Neural cell (in vitro differentiated cells): ENCODE data around the gene RFC2. TPM values are rescaled to one million over a fixed set of nuclear protein-coding genes. Genes with fewer than 3 reads are reported as not detected.

Experiments used
- H2AFZ ChIP-seq: fragments of 200-600, 300-800 bp; sonication (generic), shearing (Covaris generic); 2 replicates; pipeline ENCODE4 v1.6.0; 2014; ENCODE audit warnings: low read depth, mild to moderate bottlenecking, antibody characterized with exemption, low read length, moderate library complexity
- H3F3A ChIP-seq: fragments of 200-600 bp; shearing (Covaris generic); 2 replicates; pipeline ENCODE4 v1.6.1; 2016; ENCODE audit warnings: mild to moderate bottlenecking, moderate library complexity, mixed read lengths, antibody characterized with exemption, low read length; ENCODE audit not compliant: insufficient read depth, poor library complexity, severe bottlenecking
- H3K27ac ChIP-seq: fragments of 200-600, 300-800 bp; sonication (generic), shearing (Covaris generic); 2 replicates; pipeline ENCODE4 v1.5.1; 2014; ENCODE audit warnings: mild to moderate bottlenecking, low read length, moderate library complexity
- H3K27me3 ChIP-seq: fragments of 300-800, 200-600 bp; sonication (generic), shearing (Covaris generic); 2 replicates; pipeline ENCODE4 v1.6.0; 2014; ENCODE audit warnings: mild to moderate bottlenecking, low read depth, low read length, moderate library complexity; ENCODE audit not compliant: insufficient read depth
- H3K36me3 ChIP-seq: fragments of 300-800, 200-600 bp; sonication (generic), shearing (Covaris generic); 2 replicates; pipeline ENCODE4 v1.5.1; 2014; ENCODE audit warnings: mild to moderate bottlenecking, antibody characterized with exemption, low read length, moderate library complexity; ENCODE audit not compliant: insufficient read depth
- H3K4me2 ChIP-seq: fragments of 300-800, 200-600 bp; sonication (generic), shearing (Covaris generic); 2 replicates; pipeline ENCODE4 v1.6.0; 2014; ENCODE audit warnings: mild to moderate bottlenecking, low read length
- H3K4me3 ChIP-seq: fragments of 300-800, 200-600 bp; sonication (generic), shearing (Covaris generic); 2 replicates; pipeline ENCODE4 v1.5.1; 2014; ENCODE audit warnings: mild to moderate bottlenecking, low read length, moderate library complexity
- H3K79me2 ChIP-seq: fragments of 200-600 bp; shearing (Covaris generic); replicated peaks from 2 replicates; pipeline ENCODE4 v1.6.0; 2014; ENCODE audit warnings: mild to moderate bottlenecking, low read length, moderate library complexity; ENCODE audit not compliant: insufficient read depth
- H3K9ac ChIP-seq: fragments of 300-800, 200-600 bp; sonication (generic), shearing (Covaris generic); 2 replicates; pipeline ENCODE4 v1.6.1; 2016; ENCODE audit warnings: mild to moderate bottlenecking, low read length, mixed read lengths
- H3K9me2 ChIP-seq: fragments of 200-600 bp; shearing (Covaris generic); 2 replicates; pipeline ENCODE4 v1.6.1; 2016; ENCODE audit warnings: mild to moderate bottlenecking, low read length, mixed read lengths; ENCODE audit not compliant: insufficient read depth
- H3K9me3 ChIP-seq: fragments of 200-600, 300-800 bp; sonication (generic), shearing (Covaris generic); 2 replicates; pipeline ENCODE4 v1.6.1; 2016; ENCODE audit warnings: mild to moderate bottlenecking, mixed run types, low read length, moderate library complexity, mixed read lengths
- H4K20me1 ChIP-seq: fragments of 200-600 bp; shearing (Covaris generic); 2 replicates; pipeline ENCODE4 v1.6.1; 2016; ENCODE audit warnings: mild to moderate bottlenecking, mixed run types; ENCODE audit not compliant: insufficient read depth
- EP300 ChIP-seq: fragments of 450-650 bp; conservative IDR thresholded peaks from 2 replicates; pipeline ENCODE4 v1.6.1; 2014; ENCODE audit warnings: antibody characterized with exemption, mild to moderate bottlenecking, moderate library complexity; ENCODE audit not compliant: poor library complexity, severe bottlenecking
- EZH2 ChIP-seq: fragments of 200-600, 300-800 bp; shearing (Covaris generic), sonication (generic); IDR thresholded peaks from 2 replicates; pipeline ENCODE4 v1.6.1; 2014; ENCODE audit warnings: antibody characterized with exemption, low read length, borderline replicate concordance, mild to moderate bottlenecking; ENCODE audit not compliant: insufficient read depth, poor library complexity, severe bottlenecking
- MXI1 ChIP-seq: fragments of 450-650 bp; conservative IDR thresholded peaks from 2 replicates; pipeline ENCODE4 v1.6.1; 2014; ENCODE audit warnings: antibody characterized with exemption, mild to moderate bottlenecking; ENCODE audit not compliant: poor library complexity, severe bottlenecking
- POLR2AphosphoS5 ChIP-seq: IDR thresholded peaks from 2 replicates; pipeline ENCODE4 v1.6.1; 2012
- RAD21 ChIP-seq: fragments of 450-650 bp; conservative IDR thresholded peaks from 2 replicates; pipeline ENCODE4 v1.6.1; 2014; ENCODE audit warnings: antibody characterized with exemption, mild to moderate bottlenecking, moderate library complexity
- SMC3 ChIP-seq: fragments of 450-650 bp; conservative IDR thresholded peaks from 2 replicates; pipeline ENCODE4 v1.6.1; 2014; ENCODE audit warnings: antibody characterized with exemption, mild to moderate bottlenecking, moderate library complexity; ENCODE audit not compliant: poor library complexity
- TAF1 ChIP-seq: IDR thresholded peaks from 2 replicates; pipeline ENCODE4 v1.6.1; 2012; ENCODE audit warnings: low read depth
- polyA plus RNA-seq: library from polyadenylated mRNA; depleted of rRNA; stranded (reverse); fragments of >200 nt; gene quantifications from 2 replicates; pipeline ENCODE4 v1.2.3, GENCODE V29; 2014
- TF ChIP-seq, protein P1 (sequence below): fragments of 450-650 bp; IDR thresholded peaks from 2 replicates; pipeline ENCODE4 v1.5.1; 2014; ENCODE audit warnings: antibody characterized with exemption, mild to moderate bottlenecking, moderate library complexity; ENCODE audit not compliant: poor library complexity, severe bottlenecking
- TF ChIP-seq, protein P2 (sequence below): IDR thresholded peaks from 2 replicates; pipeline ENCODE4 v1.6.1; 2012; ENCODE audit warnings: borderline replicate concordance

Gene RFC2
- polyA plus RNA-seq, 1 donor from 2014 or later, result 20.9 TPM

DNA sequence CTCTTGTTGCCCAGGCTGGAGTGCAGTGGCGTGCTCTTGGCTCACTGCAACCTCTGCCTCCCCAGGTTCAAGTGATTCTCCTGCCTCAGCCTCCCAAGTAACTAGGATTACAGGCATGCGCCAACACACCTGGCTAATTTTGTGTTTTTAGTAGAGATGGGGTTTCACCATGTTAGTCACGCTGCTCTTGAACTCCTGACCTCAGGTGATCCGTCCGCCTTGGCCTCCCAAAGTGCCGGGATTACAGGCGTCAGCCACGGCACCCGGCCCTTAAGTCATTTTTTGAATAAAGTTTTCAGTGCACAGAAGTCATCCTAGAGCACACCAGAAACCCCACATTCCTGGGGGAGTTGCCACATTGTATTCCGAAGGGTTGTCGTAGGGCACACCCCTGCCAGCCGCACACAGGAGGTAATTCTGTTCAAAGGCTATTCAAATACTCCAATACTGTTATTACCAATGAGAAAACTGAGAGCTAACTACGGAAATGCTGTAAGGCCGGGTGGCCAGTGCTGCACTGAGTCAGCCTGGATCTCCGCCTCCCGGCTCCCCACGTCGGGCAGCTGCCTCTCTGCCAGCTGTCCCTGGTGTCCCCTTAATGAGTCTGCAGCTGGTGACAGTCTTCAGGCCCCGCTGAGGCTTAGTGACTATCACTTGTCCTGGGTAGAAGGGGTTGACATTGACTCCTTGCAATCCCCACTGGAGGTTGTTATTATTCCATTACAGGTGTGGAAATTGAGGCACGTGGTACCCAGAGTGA is 8.6 kb upstream of the RFC2 start:
- Histone ChIP-seq H3K9me3 (no peaks in the 10 kb centered on the region), H3K27me3 (no peaks in the 10 kb centered on the region), H3K4me3 (no peak overlapping the region), H4K20me1 (no peaks in the 10 kb centered on the region), H3K79me2 (no peaks in the 10 kb centered on the region), H2AFZ (no peak overlapping the region), H3K9me2 (no peaks in the 10 kb centered on the region), H3K9ac (no peak overlapping the region), H3K27ac (no peak overlapping the region), H3F3A (no peaks in the 10 kb centered on the region), H3K4me2 (no peak overlapping the region), H3K36me3 (no peaks in the 10 kb centered on the region)
- no peak for TF ChIP-seq EP300
- no peak for TF ChIP-seq SMC3
- no peak for TF ChIP-seq EZH2

DNA sequence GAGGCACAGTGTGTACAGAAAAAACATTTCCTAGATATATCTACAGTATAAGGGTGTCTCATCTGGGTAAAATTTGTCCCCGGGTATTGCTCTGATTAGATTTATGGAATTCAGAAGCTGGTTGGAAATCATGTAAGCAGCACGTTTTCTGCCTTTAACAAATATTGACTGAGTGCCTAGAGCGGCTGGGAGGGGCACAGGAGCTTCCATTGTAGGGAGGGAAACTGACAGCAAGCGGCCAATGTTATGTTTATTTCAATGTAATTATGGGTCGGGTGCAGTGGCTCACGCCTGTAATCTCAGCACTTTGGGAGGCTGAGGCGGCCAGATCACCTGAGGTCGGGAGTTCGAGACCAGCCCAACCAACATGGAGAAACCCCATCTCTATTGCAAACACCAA is 4.4 kb upstream of the RFC2 start:
- no peaks in the 10 kb centered on the region for H3F3A ChIP-seq
- peaks cover 14% of the 10 kb centered on the region for H3K79me2 ChIP-seq
- H3K27ac ChIP-seq, result no peak overlapping the region
- H3K9me2 ChIP-seq, result no peaks in the 10 kb centered on the region
- no peaks in the 10 kb centered on the region for H3K9me3 ChIP-seq
- no peaks in the 10 kb centered on the region for H3K36me3 ChIP-seq
- H3K27me3 ChIP-seq, result no peaks in the 10 kb centered on the region
- H3K4me2 ChIP-seq, result no peak overlapping the region
- no peaks in the 10 kb centered on the region for H4K20me1 ChIP-seq
- no peak overlapping the region for H3K4me3 ChIP-seq
- TF ChIP-seq EZH2, result no peak
- TF ChIP-seq, protein P1, sequence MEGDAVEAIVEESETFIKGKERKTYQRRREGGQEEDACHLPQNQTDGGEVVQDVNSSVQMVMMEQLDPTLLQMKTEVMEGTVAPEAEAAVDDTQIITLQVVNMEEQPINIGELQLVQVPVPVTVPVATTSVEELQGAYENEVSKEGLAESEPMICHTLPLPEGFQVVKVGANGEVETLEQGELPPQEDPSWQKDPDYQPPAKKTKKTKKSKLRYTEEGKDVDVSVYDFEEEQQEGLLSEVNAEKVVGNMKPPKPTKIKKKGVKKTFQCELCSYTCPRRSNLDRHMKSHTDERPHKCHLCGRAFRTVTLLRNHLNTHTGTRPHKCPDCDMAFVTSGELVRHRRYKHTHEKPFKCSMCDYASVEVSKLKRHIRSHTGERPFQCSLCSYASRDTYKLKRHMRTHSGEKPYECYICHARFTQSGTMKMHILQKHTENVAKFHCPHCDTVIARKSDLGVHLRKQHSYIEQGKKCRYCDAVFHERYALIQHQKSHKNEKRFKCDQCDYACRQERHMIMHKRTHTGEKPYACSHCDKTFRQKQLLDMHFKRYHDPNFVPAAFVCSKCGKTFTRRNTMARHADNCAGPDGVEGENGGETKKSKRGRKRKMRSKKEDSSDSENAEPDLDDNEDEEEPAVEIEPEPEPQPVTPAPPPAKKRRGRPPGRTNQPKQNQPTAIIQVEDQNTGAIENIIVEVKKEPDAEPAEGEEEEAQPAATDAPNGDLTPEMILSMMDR, result no peak
- TF ChIP-seq TAF1, result no peak
- no peak for TF ChIP-seq RAD21
- no peak for TF ChIP-seq POLR2AphosphoS5
- no peak for TF ChIP-seq SMC3
- TF ChIP-seq EP300, result no peak
- TF ChIP-seq MXI1, result no peak
- TF ChIP-seq, protein P2, sequence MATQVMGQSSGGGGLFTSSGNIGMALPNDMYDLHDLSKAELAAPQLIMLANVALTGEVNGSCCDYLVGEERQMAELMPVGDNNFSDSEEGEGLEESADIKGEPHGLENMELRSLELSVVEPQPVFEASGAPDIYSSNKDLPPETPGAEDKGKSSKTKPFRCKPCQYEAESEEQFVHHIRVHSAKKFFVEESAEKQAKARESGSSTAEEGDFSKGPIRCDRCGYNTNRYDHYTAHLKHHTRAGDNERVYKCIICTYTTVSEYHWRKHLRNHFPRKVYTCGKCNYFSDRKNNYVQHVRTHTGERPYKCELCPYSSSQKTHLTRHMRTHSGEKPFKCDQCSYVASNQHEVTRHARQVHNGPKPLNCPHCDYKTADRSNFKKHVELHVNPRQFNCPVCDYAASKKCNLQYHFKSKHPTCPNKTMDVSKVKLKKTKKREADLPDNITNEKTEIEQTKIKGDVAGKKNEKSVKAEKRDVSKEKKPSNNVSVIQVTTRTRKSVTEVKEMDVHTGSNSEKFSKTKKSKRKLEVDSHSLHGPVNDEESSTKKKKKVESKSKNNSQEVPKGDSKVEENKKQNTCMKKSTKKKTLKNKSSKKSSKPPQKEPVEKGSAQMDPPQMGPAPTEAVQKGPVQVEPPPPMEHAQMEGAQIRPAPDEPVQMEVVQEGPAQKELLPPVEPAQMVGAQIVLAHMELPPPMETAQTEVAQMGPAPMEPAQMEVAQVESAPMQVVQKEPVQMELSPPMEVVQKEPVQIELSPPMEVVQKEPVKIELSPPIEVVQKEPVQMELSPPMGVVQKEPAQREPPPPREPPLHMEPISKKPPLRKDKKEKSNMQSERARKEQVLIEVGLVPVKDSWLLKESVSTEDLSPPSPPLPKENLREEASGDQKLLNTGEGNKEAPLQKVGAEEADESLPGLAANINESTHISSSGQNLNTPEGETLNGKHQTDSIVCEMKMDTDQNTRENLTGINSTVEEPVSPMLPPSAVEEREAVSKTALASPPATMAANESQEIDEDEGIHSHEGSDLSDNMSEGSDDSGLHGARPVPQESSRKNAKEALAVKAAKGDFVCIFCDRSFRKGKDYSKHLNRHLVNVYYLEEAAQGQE, result no peak
- no peak overlapping the region for H2AFZ ChIP-seq
- no peak overlapping the region for H3K9ac ChIP-seq
